COLO829 (cell line): ENCODE measurements around the gene RUVBL1.

ENCODE experiments used
- DNase-seq: peaks from one replicate; pipeline ENCODE4 v3.0.0; 2012; ENCODE audit warnings: low spot score

Gene RUVBL1

GRCh38 chr3:128067489-128067888 is 56.1 kb downstream of the RUVBL1 start:
- no peak for DNase-seq

DNA sequence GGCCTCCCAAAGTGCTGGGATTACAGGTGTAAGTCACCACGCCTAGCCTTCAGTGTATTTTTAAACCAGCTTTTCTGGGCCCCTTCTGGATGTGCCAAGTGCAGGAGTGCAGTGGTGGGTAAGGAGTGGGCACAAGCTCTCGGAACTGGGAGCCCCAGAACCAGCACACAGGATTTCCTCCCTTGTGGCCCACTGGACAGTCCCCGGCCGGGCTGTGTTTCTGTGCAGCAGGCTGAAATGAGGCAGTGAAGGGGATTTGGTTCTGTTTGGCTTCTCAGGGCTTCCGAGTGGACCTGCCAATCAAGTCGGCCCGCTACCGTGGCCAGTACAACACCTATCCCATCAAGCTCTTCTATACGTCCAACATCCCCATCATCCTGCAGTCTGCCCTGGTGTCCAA is 56.9 kb downstream of the RUVBL1 start:
- no peak for DNase-seq

DNA sequence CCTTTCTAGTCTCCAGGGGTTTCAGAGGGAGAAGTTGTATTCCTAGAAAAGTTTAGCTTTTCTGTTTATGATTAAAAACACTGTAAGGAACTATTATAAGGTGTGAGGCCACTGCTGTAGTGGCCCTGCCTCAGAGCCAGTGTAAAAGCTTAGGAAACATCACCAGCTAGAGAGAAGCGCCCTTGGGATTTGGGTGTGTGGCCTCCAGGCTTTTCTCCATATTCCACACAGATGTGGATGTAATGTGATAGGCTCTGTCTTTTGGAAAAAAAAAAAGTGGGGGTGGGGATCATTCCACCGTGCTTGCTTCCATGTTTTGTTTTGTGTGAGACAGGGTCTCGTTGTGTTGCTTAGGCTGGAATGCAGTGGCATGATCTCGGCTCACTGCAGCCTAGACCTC is 57.5 kb downstream of the RUVBL1 start:
- no peak for DNase-seq

DNA sequence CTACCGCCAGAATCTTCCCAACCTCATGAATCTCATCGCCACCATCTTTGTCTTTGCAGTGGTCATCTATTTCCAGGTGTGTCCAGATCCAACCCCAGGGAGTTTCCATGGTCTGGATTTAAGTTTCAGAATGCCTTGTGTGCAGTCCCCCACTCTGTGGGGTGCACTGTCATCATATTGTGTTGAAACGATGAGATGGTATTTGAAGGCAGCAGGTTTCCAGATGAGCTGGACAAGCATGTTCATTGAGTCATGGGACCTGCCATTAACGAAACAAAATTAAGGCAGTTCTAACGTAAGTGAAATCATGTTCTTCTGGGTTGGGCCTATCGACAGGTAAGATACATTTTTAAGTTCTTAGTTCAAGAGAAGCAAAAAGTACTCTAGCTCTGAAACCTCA is 58.6 kb downstream of the RUVBL1 start:
- no peak for DNase-seq

DNA sequence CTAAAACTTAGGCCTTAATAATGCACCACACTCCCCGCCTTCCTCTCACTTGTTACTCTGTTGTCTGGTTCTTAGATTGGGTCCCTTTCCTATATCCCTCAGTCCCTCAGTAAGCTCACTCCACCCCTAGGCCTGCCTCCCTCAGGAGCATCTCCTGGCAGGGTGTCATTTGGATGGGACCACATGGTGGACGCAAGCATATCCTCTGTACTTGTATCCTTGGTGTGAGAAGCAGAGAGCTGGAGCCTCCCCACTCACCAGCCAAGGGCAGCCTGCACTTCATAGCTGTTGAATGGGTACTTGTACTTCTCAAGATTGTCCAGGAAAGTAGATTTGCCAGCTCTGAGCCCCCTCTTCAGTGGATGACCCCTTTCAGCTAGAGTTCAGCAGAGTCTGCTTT is 59.7 kb downstream of the RUVBL1 start:
- no peak for DNase-seq

DNA sequence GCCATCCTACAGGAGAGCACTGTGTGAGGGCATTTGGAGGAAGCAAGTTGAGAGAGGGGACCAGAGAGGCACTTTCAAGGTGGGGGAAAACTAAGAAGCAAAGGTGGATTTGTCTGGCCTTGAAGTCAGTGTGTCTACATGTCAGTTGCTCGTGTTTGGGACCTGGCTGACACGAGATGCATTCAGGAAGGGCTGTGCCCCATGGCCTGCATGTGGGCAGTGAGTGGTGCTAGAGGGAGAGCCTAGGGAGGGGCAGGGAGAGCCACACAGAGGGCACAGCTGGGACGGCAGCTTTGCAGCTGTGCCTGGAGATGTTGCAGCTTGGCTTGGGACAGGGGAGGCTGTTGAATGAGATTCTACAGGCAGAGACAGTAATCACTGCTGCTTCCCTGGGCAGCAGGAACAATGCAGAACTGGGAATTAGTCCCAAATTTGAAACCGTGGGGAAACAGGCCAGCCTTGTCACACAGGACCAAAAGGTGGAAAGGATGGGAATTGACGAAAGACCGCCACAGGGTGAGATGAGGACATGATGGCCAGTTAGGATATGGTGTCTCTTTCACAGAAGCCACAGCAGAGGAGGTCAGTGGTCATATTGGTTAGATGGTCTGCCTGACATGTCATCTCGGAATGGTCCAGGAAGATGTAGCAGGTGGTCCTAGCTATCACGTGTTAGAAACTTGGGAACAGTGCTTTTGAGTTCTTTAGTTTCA is 61.4 kb downstream of the RUVBL1 start:
- no peak for DNase-seq

- no peak for DNase-seq
Observed at GRCh38 chr3:128060473-128061381, 62.9 kb downstream of the RUVBL1 start.

GRCh38 chr3:128056258-128056657 is 67.4 kb downstream of the RUVBL1 start:
- no peak for DNase-seq

GRCh38 chr3:128054367-128054766 is 69.2 kb downstream of the RUVBL1 start:
- DNase-seq, result no peak

- no peak for DNase-seq
Observed at GRCh38 chr3:128053614-128054013, 70.0 kb downstream of the RUVBL1 start.

DNA sequence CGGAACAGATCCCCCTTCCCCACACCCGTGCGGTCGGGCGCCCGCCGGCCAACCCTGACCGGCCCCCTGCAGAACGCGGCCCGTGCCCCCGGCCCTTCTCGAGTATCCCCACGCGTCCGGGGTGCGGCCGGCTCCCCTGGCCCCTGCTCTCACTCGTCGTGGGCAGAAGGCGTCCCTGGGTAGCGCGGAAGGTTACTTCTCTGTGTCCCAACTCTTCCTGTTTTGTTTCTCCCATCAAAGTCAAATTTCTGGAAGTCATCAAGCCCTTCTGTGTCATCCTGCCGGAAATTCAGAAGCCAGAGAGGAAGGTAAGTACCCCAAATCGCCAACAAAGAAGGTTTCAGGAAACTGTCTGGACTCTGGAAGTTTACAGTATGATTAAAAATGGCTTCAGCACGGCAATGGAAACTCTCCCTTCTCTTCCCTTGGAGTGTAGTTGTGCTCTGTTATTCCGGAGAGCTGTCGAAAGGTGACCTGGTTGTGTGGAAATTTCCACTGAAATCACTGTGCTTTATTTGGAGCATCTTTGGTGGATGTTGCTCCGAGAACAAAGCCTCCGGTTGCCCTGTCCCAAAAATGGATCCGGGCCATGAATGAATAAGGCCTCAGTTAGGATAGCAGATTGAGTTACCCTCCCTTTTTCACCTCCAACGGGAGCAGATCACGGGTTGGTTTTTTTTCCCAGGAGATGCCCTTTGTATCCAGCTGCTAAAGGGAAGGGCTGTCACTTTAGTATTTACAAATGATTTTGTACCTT is 70.8 kb downstream of the RUVBL1 start:
- peak; percentile 70 for DNase-seq

DNA sequence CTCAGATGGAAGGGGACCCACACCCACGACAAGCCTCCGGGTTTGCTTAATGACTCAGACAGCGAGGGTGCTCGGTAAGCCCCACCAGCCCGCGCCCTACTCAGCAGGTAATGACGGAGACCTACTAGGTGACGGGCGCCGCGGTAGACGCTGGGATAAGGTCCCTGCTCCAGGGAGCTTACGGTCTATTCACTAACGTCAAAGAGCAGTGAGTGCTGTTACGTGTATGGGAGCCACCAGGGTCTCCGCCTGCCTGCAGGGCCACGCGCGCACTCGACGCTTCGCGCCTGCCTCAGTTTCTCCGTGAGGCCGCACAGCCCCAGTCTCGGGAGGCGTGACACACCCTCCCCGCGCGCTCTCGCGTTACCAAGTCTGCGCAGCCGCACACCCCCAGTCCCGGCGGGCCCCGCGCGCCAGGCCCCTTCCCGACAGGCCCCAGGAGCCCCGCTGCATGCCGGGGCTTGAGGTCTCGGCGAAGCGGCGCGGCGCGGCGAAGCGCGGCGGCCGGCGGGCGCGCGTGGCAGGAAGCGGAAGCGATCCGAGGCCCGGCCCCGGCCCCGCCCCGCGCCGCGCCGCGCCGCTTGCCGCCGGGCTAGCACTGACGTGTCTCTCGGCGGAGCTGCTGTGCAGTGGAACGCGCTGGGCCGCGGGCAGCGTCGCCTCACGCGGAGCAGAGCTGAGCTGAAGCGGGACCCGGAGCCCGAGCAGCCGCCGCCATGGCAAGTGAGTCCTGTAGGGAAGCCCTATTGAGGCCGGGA is 71.6 kb downstream of the RUVBL1 start, which contains the start of gene SEC61A1:
TSS of gene SEC61A1 (plus strand) at position 601 of the 758 bp plus-strand sequence. CDS start at position 717, 116 bp downstream.
- peak; percentile 98 for DNase-seq

DNA sequence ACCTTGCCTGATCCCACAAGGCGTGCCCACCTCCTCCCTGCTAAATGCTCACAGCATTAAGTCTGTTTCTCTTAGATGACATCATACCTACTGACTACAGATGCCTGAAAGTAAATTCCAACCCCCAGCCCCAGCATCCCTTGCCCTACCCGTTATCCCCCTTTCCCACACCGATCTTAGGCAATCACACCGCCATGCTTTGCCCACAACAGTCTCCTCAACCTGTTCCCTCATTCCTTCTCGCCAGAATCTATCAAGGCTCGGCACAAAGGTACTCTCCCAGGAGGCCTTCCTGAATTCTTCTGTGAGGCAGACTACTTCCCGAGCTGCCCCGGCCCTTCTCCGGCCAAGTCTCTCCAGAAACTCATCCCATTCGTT is 72.2 kb downstream of the RUVBL1 start:
- DNase-seq, result no peak

- DNase-seq, result no peak
Observed at GRCh38 chr3:128050597-128050996, 73.0 kb downstream of the RUVBL1 start.

GRCh38 chr3:128041344-128041743 is 82.3 kb downstream of the RUVBL1 start:
- no peak for DNase-seq

DNA sequence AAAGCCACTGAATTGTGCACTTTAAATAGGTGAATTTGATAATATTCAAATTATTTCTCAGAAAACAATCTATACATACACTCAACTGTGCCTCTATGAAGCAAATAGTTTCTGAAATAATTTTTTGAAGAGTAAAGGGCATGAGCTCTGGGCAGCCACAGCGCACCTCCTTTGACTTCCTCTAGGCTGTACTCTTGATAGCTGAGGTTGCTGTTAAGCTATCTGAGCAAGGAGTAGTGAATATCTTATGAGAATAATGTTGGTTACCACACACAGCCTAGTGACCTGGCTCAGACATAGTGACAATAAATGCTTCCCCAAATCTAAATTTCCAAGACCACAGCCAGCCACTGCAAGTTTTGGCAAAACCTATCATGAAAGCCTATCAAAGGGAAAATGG is 83.0 kb downstream of the RUVBL1 start:
- DNase-seq, result no peak

DNA sequence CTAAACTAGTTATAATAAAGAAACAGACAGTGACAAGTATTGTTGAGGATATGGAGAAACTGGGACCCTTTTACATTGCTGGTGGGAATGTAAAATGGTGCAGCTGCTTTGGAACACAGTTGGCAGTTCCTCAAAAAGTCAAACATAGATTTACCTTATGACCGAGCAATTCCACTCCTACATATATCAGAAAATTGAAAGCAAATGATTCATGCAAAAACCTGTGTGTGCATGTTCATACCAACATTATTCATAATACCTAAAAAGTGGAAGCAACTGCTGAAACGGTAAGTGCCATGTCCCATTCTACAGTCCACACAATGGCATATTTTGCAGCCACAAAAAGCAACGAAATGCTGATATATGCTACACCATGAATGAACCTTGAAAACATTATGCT is 83.6 kb downstream of the RUVBL1 start:
- DNase-seq, result no peak

DNA sequence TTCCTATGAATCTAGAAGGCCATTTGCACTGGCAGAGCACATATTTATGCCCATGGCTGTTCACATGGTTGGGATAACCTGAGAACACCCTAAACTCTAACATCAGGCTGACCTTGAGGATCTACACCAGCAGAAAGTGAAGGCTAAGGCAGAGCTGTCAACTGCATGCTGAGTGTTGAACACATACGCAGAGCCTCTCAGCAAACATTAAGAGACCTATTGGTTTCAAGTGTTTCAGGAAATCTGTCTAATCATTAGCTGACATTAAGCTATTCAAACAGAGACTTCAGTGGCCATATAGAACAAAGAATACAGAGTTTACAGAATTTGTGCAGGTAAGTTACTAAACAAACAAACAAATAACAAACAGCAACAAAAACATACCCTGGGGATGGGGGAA is 87.5 kb downstream of the RUVBL1 start:
- DNase-seq, result no peak

GRCh38 chr3:128033102-128033501 is 90.5 kb downstream of the RUVBL1 start:
- DNase-seq, result no peak
